ENCODE data around the gene KLHL10. TPM values are rescaled to one million over a fixed set of nuclear protein-coding genes. Genes with fewer than 3 reads are reported as not detected.
"Not testable (repeated sequence)": the region's sequence is repeated elsewhere in the genome, so short reads cannot be mapped to it uniquely, and the experiment has no call there.

Gene KLHL10
- polyA plus RNA-seq, 2 donors, result 0.22 to 0.39 TPM

DNA sequence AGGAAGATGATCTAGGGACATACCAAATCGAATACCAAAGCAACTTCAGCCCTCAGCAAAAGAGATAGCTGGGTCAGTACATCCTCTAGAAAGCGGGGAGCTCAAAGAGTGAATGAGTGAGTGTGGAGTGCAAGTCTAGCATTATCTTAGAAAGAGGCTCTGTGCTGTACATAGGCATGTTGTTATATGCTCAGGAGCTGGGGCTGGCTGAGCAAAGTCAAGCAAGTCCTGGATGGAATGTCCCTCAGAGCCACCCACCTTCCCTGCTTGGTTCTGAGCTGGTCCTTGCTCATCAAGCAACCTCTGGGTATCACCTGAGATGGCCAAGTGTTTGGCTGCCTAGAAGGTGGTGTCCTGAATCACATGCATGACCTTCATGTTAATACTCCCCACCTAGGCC is 32.5 kb downstream of the KLHL10 start:
- H3K27ac ChIP-seq (ENCODE audit: low read depth in 2 of 2, low read length in 1 of 2), result peak overlapping the region in 1 of 2 donors; percentile 68
- no peak overlapping the region for H3K4me3 ChIP-seq (ENCODE audit: low read depth in 1 of 2, low read length in 2 of 2)
- 90 to 94% methylated on average over 2 of the region's 2 CpGs for WGBS, 2 donors
- H3K4me1 ChIP-seq (ENCODE audit: control insufficient read depth in 2 of 2, insufficient read depth in 2 of 2, low read length in 1 of 2), result no peaks in the 10 kb centered on the region
- H3K27me3 ChIP-seq (ENCODE audit: control insufficient read depth in 1 of 2, insufficient read depth in 2 of 2, low read length in 2 of 2), result no peaks in the 10 kb centered on the region
- H3K9me3 ChIP-seq (ENCODE audit: control insufficient read depth in 2 of 2, insufficient read depth in 1 of 2, low read depth in 1 of 2, low read length in 1 of 2), result no peaks in the 10 kb centered on the region
- H3K36me3 ChIP-seq (ENCODE audit: control insufficient read depth in 2 of 2, insufficient read depth in 2 of 2, low read length in 1 of 2), result peaks cover 6 to 28% of the 10 kb centered on the region in 2 donors

DNA sequence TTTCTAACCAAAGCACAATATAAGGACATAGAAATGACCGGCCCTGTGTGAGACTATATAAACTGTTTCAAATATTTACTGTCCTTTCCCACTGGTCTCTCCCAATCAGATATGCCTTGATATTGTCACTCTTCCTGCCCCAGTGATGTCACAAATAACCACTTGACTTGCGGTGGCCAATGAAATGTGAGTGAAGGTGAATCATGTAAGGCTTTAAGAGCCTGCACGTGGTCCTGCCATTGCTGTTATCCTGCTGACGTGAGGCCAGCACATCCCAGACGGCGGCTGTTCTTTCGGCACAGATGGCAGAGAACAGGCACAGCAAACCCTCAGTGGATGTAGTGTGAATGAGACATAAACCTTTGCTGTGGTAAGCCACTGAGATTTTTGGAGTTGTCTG is 33.0 kb downstream of the KLHL10 start:
- Histone ChIP-seq H3K27ac (ENCODE audit: low read depth in 2 of 2, low read length in 1 of 2) (no peak overlapping the region), H3K4me1 (ENCODE audit: control insufficient read depth in 2 of 2, insufficient read depth in 2 of 2, low read length in 1 of 2) (no peaks in the 10 kb centered on the region), H3K9me3 (ENCODE audit: control insufficient read depth in 2 of 2, insufficient read depth in 1 of 2, low read depth in 1 of 2, low read length in 1 of 2) (no peaks in the 10 kb centered on the region), H3K4me3 (ENCODE audit: low read depth in 1 of 2, low read length in 2 of 2) (no peak overlapping the region), H3K36me3 (ENCODE audit: control insufficient read depth in 2 of 2, insufficient read depth in 2 of 2, low read length in 1 of 2) (peaks cover 6 to 28% of the 10 kb centered on the region in 2 donors), H3K27me3 (ENCODE audit: control insufficient read depth in 1 of 2, insufficient read depth in 2 of 2, low read length in 2 of 2) (no peaks in the 10 kb centered on the region)
- WGBS, 2 donors, result 84 to 90% methylated on average over 7 of the region's 7 CpGs

DNA sequence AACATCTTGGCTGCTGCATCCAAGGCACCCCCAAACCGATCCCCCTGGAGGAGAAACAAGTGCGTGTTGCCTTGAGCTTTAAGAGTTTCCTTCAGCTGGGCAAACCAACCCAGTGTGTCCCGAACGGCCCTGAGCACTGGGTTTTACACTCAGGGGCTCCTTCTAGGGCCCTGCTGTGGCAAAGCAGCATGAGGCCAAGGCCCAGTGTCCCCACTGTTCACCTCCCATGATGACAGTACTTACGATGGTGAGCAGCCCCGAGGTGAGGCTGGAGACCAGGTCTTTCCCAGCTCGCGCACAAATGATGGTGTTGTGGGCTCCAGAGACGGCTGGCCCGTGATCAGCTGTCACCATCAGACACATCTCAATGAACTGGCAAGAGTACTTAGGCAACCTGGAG is 34.2 kb downstream of the KLHL10 start:
- WGBS, 2 donors, result 95 to 96% methylated on average over 10 of the region's 10 CpGs
- peaks cover 6 to 28% of the 10 kb centered on the region in 2 donors for H3K36me3 ChIP-seq (ENCODE audit: control insufficient read depth in 2 of 2, insufficient read depth in 2 of 2, low read length in 1 of 2)
- H3K4me3 ChIP-seq (ENCODE audit: low read depth in 1 of 2, low read length in 2 of 2), result no peak overlapping the region
- no peaks in the 10 kb centered on the region for H3K27me3 ChIP-seq (ENCODE audit: control insufficient read depth in 1 of 2, insufficient read depth in 2 of 2, low read length in 2 of 2)
- no peaks in the 10 kb centered on the region for H3K4me1 ChIP-seq (ENCODE audit: control insufficient read depth in 2 of 2, insufficient read depth in 2 of 2, low read length in 1 of 2)
- no peaks in the 10 kb centered on the region for H3K9me3 ChIP-seq (ENCODE audit: control insufficient read depth in 2 of 2, insufficient read depth in 1 of 2, low read depth in 1 of 2, low read length in 1 of 2)
- no peak overlapping the region for H3K27ac ChIP-seq (ENCODE audit: low read depth in 2 of 2, low read length in 1 of 2)

DNA sequence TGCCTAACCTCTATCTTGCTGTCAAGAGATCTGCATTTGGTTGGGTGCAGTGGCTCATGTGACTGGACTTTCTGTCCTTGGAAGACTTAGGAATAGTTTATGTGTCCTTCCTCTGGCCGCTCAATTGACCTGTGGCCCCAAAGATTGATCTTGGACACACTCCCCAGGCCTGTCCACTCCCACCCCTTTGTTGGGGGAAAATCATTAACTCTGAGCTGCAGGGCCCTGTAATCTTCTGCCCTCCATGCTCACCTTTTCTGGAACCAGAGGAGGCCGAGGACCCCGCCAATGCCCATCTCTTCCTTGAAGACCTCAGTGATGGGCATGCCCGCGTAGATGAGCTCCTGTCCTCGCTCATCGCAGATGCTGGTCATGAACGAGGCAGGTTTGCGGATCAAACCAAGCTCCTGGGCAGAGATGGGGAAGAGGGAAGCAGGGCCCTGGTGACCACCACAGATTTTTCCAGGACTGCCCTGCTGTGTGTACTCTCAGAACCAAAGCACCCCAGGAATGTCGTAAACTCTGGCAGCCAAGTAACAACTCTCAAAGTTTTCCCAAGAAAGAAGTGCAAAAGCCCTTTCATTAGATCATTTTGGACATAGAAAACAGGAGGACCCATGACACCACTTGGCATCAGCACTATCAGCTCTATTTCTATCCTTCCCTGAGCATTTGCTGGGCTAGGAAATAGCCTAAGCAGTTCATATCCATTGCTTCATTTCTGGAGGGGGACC is 36.1 kb downstream of the KLHL10 start:
- WGBS, 2 donors, result 97 to 98% methylated on average over 10 of the region's 10 CpGs
- Histone ChIP-seq H3K4me3 (ENCODE audit: low read depth in 1 of 2, low read length in 2 of 2) (no peak overlapping the region), H3K4me1 (ENCODE audit: control insufficient read depth in 2 of 2, insufficient read depth in 2 of 2, low read length in 1 of 2) (no peaks in the 10 kb centered on the region), H3K27me3 (ENCODE audit: control insufficient read depth in 1 of 2, insufficient read depth in 2 of 2, low read length in 2 of 2) (no peaks in the 10 kb centered on the region), H3K27ac (ENCODE audit: low read depth in 2 of 2, low read length in 1 of 2) (no peak overlapping the region), H3K9me3 (ENCODE audit: control insufficient read depth in 2 of 2, insufficient read depth in 1 of 2, low read depth in 1 of 2, low read length in 1 of 2) (no peaks in the 10 kb centered on the region), H3K36me3 (ENCODE audit: control insufficient read depth in 2 of 2, insufficient read depth in 2 of 2, low read length in 1 of 2) (peaks cover 13 to 35% of the 10 kb centered on the region in 2 donors)

DNA sequence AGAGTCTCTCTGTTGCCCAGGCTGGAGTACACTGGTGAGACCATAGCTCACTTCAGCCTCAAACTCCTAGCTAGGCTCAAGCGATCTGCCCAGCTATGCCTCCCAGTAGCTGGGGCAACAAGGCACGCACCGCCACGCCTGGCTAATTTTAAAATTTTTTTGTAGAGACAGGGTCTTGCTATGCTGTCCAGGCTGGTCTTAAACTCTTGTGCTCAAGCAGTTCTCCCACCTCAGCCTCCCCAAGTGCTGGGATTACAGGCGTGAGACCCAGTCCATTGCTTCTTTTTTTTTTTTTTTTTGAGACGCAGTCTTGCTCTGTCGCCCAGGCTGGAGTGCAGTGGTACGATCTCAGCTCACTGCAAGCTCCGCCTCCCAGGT is 36.7 kb downstream of the KLHL10 start:
- H3K27me3 ChIP-seq (ENCODE audit: control insufficient read depth in 1 of 2, insufficient read depth in 2 of 2, low read length in 2 of 2); H3K9me3 ChIP-seq (ENCODE audit: control insufficient read depth in 2 of 2, insufficient read depth in 1 of 2, low read depth in 1 of 2, low read length in 1 of 2); H3K4me1 ChIP-seq (ENCODE audit: control insufficient read depth in 2 of 2, insufficient read depth in 2 of 2, low read length in 1 of 2); H3K4me3 ChIP-seq (ENCODE audit: low read depth in 1 of 2, low read length in 2 of 2); H3K27ac ChIP-seq (ENCODE audit: low read depth in 2 of 2, low read length in 1 of 2): not testable (repeated sequence)
- H3K36me3 ChIP-seq (ENCODE audit: control insufficient read depth in 2 of 2, insufficient read depth in 2 of 2, low read length in 1 of 2), result peaks cover 16 to 35% of the 10 kb centered on the region in 2 donors
- WGBS, 2 donors, result 96 to 97% methylated on average over 6 to 9 of the region's 9 CpGs

DNA sequence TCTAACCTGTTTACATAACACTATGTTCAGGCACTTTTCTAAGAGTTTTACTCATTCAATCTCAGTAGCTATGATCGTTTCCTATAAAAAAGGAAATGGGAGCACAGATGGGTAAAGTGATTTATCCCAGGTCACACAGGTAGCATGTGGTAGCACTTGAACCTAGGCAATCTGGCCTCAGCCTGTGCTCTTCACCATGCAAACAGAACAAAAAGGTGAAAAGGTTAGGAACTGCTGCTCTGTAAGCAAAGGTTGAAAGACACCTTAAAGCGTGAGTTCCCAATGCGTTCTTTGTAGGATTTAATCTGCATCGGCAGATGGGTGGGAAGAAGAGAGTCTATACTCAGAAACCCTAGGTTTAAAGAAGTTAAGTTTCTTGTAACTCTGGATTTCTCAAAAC is 42.5 kb downstream of the KLHL10 start:
- H3K36me3 ChIP-seq (ENCODE audit: control insufficient read depth in 2 of 2, insufficient read depth in 2 of 2, low read length in 1 of 2), result peaks cover 20 to 21% of the 10 kb centered on the region in 2 donors
- WGBS, 2 donors, result 87 to 96% methylated on average over 4 of the region's 4 CpGs
- H3K9me3 ChIP-seq (ENCODE audit: control insufficient read depth in 2 of 2, insufficient read depth in 1 of 2, low read depth in 1 of 2, low read length in 1 of 2), result no peaks in the 10 kb centered on the region
- no peaks in the 10 kb centered on the region for H3K4me1 ChIP-seq (ENCODE audit: control insufficient read depth in 2 of 2, insufficient read depth in 2 of 2, low read length in 1 of 2)
- no peaks in the 10 kb centered on the region for H3K27me3 ChIP-seq (ENCODE audit: control insufficient read depth in 1 of 2, insufficient read depth in 2 of 2, low read length in 2 of 2)
- no peak overlapping the region for H3K27ac ChIP-seq (ENCODE audit: low read depth in 2 of 2, low read length in 1 of 2)
- H3K4me3 ChIP-seq (ENCODE audit: low read depth in 1 of 2, low read length in 2 of 2), result no peak overlapping the region

DNA sequence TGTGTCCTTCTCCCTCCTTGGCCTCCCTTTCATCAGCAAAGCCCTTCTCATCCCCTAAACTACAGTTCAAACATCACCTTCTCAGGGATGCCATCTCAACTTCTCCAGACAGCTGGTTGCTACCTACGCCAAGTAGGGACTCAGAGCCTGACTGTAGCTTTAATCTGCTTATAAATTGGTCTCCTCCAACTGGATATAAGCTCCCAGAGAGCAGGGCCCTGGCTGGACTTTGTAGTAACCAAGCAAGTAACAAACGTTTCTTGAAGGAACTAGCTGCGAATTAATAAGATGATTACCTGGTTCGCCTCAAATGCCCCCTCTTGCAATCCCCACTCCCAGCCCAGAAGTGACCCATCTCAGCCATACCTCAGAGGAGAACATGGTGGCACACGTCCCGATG is 45.1 kb downstream of the KLHL10 start:
- no peak overlapping the region for H3K27ac ChIP-seq (ENCODE audit: low read depth in 2 of 2, low read length in 1 of 2)
- no peaks in the 10 kb centered on the region for H3K27me3 ChIP-seq (ENCODE audit: control insufficient read depth in 1 of 2, insufficient read depth in 2 of 2, low read length in 2 of 2)
- no peak overlapping the region for H3K4me3 ChIP-seq (ENCODE audit: low read depth in 1 of 2, low read length in 2 of 2)
- WGBS, 2 donors, result 86 to 90% methylated on average over 6 of the region's 6 CpGs
- H3K9me3 ChIP-seq (ENCODE audit: control insufficient read depth in 2 of 2, insufficient read depth in 1 of 2, low read depth in 1 of 2, low read length in 1 of 2), result no peaks in the 10 kb centered on the region
- no peaks in the 10 kb centered on the region for H3K4me1 ChIP-seq (ENCODE audit: control insufficient read depth in 2 of 2, insufficient read depth in 2 of 2, low read length in 1 of 2)
- peaks cover 21 to 34% of the 10 kb centered on the region in 2 donors for H3K36me3 ChIP-seq (ENCODE audit: control insufficient read depth in 2 of 2, insufficient read depth in 2 of 2, low read length in 1 of 2)

DNA sequence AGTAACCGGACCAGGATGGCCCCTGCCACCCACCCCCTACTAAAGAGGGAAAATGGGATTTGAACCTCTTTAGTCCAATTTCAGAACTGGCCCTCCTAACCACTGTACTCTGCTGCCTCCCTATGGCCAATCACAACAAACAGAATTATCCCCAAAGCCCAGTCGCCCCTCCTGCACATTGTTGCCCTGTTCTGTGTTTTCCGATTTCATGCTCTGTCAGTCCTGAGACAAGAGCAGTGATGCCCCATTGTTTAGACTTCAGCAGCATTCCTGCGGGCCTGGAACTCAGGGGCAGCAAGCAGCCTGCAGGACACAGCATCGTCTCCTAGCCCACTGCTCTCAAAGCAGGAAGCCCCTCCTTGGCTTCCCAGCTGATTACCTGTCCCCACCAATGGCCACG is 48.1 kb downstream of the KLHL10 start:
- Histone ChIP-seq H3K4me1 (ENCODE audit: control insufficient read depth in 2 of 2, insufficient read depth in 2 of 2, low read length in 1 of 2) (no peaks in the 10 kb centered on the region), H3K9me3 (ENCODE audit: control insufficient read depth in 2 of 2, insufficient read depth in 1 of 2, low read depth in 1 of 2, low read length in 1 of 2) (no peaks in the 10 kb centered on the region), H3K27ac (ENCODE audit: low read depth in 2 of 2, low read length in 1 of 2) (no peak overlapping the region), H3K27me3 (ENCODE audit: control insufficient read depth in 1 of 2, insufficient read depth in 2 of 2, low read length in 2 of 2) (no peaks in the 10 kb centered on the region), H3K4me3 (ENCODE audit: low read depth in 1 of 2, low read length in 2 of 2) (no peak overlapping the region), H3K36me3 (ENCODE audit: control insufficient read depth in 2 of 2, insufficient read depth in 2 of 2, low read length in 1 of 2) (peaks cover 14 to 32% of the 10 kb centered on the region in 2 donors)
- 83 to 87% methylated on average over 6 of the region's 6 CpGs for WGBS, 2 donors

DNA sequence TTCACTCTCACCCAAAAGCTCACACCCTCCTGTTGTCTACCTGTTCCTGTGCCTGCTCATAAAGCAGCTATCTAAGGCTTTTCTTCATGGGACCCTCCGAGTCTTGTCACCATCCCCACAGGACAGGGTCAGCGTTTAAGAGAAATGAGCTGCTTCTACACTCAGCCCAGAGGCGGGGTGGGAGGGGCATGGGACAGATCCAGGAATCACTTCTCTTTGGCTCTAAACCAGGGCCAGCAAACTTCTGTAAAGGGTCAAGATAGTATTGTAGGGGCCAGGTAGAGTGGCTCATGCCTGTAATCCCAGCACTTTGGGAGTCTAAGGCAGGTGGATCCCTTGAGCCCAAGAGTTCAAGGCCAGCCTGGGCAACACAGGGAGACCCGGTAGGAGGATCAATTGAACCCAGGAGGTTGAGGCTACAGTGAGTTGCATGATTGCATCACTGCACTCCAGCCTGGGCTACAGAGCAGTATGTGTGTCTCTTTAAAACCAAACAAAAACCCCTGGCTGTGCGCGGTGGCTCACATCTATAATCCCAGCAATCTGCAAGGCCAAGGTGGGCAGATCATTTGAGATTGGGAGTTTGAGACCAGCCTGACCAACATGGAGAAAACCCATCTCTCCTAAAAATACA is 50.8 kb downstream of the KLHL10 start:
- H3K36me3 ChIP-seq (ENCODE audit: control insufficient read depth in 2 of 2, insufficient read depth in 2 of 2, low read length in 1 of 2), result peaks cover 24 to 43% of the 10 kb centered on the region in 2 donors
- no peak overlapping the region for H3K4me3 ChIP-seq (ENCODE audit: low read depth in 1 of 2, low read length in 2 of 2)
- H3K9me3 ChIP-seq (ENCODE audit: control insufficient read depth in 2 of 2, insufficient read depth in 1 of 2, low read depth in 1 of 2, low read length in 1 of 2), result no peaks in the 10 kb centered on the region
- no peaks in the 10 kb centered on the region for H3K4me1 ChIP-seq (ENCODE audit: control insufficient read depth in 2 of 2, insufficient read depth in 2 of 2, low read length in 1 of 2)
- WGBS, 2 donors, result 86 to 92% methylated on average over 6 of the region's 6 CpGs
- no peaks in the 10 kb centered on the region for H3K27me3 ChIP-seq (ENCODE audit: control insufficient read depth in 1 of 2, insufficient read depth in 2 of 2, low read length in 2 of 2)
- H3K27ac ChIP-seq (ENCODE audit: low read depth in 2 of 2, low read length in 1 of 2), result no peak overlapping the region

Measured in esophagus (tissue), 2 donors.